ENCODE data around the gene CPLANE2.

CPLANE2 gene

GRCh38 chr1:16187748-16188401, 49.1 kb downstream of the CPLANE2 start:
- DNase-seq: peak; percentile 55
- Mint-ChIP-seq H3K27ac (no peak overlapping the region), H3K4me1 (peaks cover 4% of the 10 kb centered on the region in 2 donors), H3K36me3 (no peaks in the 10 kb centered on the region), H3K4me3 (no peak overlapping the region), H3K9me3 (no peaks in the 10 kb centered on the region), H3K27me3 (peaks cover 5 to 16% of the 10 kb centered on the region in 2 donors)
- peak; percentile 85 to 89 for ATAC-seq (replicated peaks)

- Mint-ChIP-seq H3K9me3 (no peaks in the 10 kb centered on the region), H3K4me1 (peaks cover 4% of the 10 kb centered on the region in 2 donors), H3K27ac (no peak overlapping the region), H3K27me3 (peaks cover 6 to 17% of the 10 kb centered on the region in 2 donors), H3K4me3 (no peak overlapping the region), H3K36me3 (no peaks in the 10 kb centered on the region)
- ATAC-seq (replicated peaks) (no peak), DNase-seq (no peak)
These were observed 50.2 kb downstream of the CPLANE2 start for GRCh38 chr1:16186655-16187235.

- Mint-ChIP-seq H3K27ac (no peak overlapping the region), H3K4me3 (no peak overlapping the region), H3K27me3 (peaks cover 10 to 16% of the 10 kb centered on the region in 2 donors), H3K36me3 (no peaks in the 10 kb centered on the region), H3K9me3 (no peaks in the 10 kb centered on the region), H3K4me1 (peaks cover 4% of the 10 kb centered on the region in 2 donors)
- DNase-seq (no peak), ATAC-seq (replicated peaks) (no peak)
These were observed 52.3 kb downstream of the CPLANE2 start for GRCh38 chr1:16184557-16185303.

GRCh38 chr1:16183765-16184556, 53.0 kb downstream of the CPLANE2 start:
- no peak overlapping the region for H3K27ac Mint-ChIP-seq
- H3K9me3 Mint-ChIP-seq: no peaks in the 10 kb centered on the region
- H3K4me3 Mint-ChIP-seq: no peak overlapping the region
- DNase-seq (no peak), ATAC-seq (replicated peaks) (no peak)
- peaks cover 13 to 15% of the 10 kb centered on the region in 2 donors for H3K27me3 Mint-ChIP-seq
- no peaks in the 10 kb centered on the region for H3K36me3 Mint-ChIP-seq
- peaks cover 4% of the 10 kb centered on the region in 2 donors for H3K4me1 Mint-ChIP-seq

- peaks cover 4% of the 10 kb centered on the region in 2 donors for H3K4me1 Mint-ChIP-seq
- ATAC-seq (replicated peaks) (no peak), DNase-seq (no peak)
- no peaks in the 10 kb centered on the region for H3K9me3 Mint-ChIP-seq
- no peaks in the 10 kb centered on the region for H3K36me3 Mint-ChIP-seq
- H3K27me3 Mint-ChIP-seq: peaks cover 20 to 21% of the 10 kb centered on the region in 2 donors
- no peak overlapping the region for H3K4me3 Mint-ChIP-seq
- no peak overlapping the region for H3K27ac Mint-ChIP-seq
These were observed 53.8 kb downstream of the CPLANE2 start for GRCh38 chr1:16183179-16183578.

GRCh38 chr1:16181887-16182719, 54.9 kb downstream of the CPLANE2 start:
- no peak for ATAC-seq (replicated peaks)

More at GRCh38 chr1:16181887-16182719, 54.9 kb downstream of the CPLANE2 start:
- H3K27me3 Mint-ChIP-seq: peaks cover 27 to 28% of the 10 kb centered on the region in 2 donors
- no peak overlapping the region for H3K4me3 Mint-ChIP-seq
- DNase-seq: no peak
- no peak overlapping the region for H3K27ac Mint-ChIP-seq
- H3K4me1 Mint-ChIP-seq: no peaks in the 10 kb centered on the region
- no peaks in the 10 kb centered on the region for H3K36me3 Mint-ChIP-seq
- H3K9me3 Mint-ChIP-seq: no peaks in the 10 kb centered on the region
